Activated naive CD4-positive, alpha-beta T cell treated with anti-CD3 and anti-CD28 coated beads, Interleukin-2, amount 10 ng/mL, durations not matched to agents 7 days and 5 days (primary cell): ENCODE measurements around the gene TNKS2.
"Not testable (repeated sequence)": the region's sequence is repeated elsewhere in the genome, so short reads cannot be mapped to it uniquely, and the experiment has no call there.

Source experiments
- CTCF ChIA-PET: fragments of 350-600 bp; sonication (Branson Sonifier 250); formaldehyde crosslinking; loops from one replicate; lab custom pipeline; 2021; ENCODE audit warnings: antibody characterized with exemption; lab: Charles Lee
- DNase-seq: peaks from one replicate; pipeline ENCODE4 v3.0.0-alpha.2; 2020
- H3K27ac Mint-ChIP-seq: one replicate; pipeline ENCODE4 v1.8.0; 2021; ENCODE audit warnings: mild to moderate bottlenecking, moderate library complexity, mixed read lengths
- H3K27me3 Mint-ChIP-seq: one replicate; pipeline ENCODE4 v1.8.0; 2021; ENCODE audit warnings: mild to moderate bottlenecking, mixed read lengths
- H3K36me3 Mint-ChIP-seq: one replicate; pipeline ENCODE4 v1.8.0; 2021; ENCODE audit warnings: mixed read lengths
- H3K4me1 Mint-ChIP-seq: one replicate; pipeline ENCODE4 v1.8.0; 2021; ENCODE audit warnings: mixed read lengths
- H3K4me3 Mint-ChIP-seq: one replicate; pipeline ENCODE4 v1.8.0; 2021; ENCODE audit warnings: mild to moderate bottlenecking, moderate library complexity, mixed read lengths
- H3K9me3 Mint-ChIP-seq: one replicate; pipeline ENCODE4 v1.8.0; 2021; ENCODE audit warnings: mixed read lengths

TNKS2 gene

GRCh38 chr10:91800756-91801155 lies 2.5 kb downstream of the TNKS2 start:
- DNase-seq = no peak
- Mint-ChIP-seq H3K27ac (no peak overlapping the region), H3K27me3 (no peaks in the 10 kb centered on the region), H3K9me3 (no peaks in the 10 kb centered on the region), H3K36me3 (peaks cover 51% of the 10 kb centered on the region), H3K4me3 (peak overlapping the region; percentile 87), H3K4me1 (peaks cover 67% of the 10 kb centered on the region)
- CTCF ChIA-PET = interaction anchor here (0.6 to 1.5 kb wide), 2 partner anchors 22 to 112 kb away, joined by 4 to 6 read pairs; no protein-coding TSS in a partner anchor

- CTCF ChIA-PET = interaction anchor here (2.2 kb wide), 1 partner anchor 10 kb away, joined by 4 read pairs; no protein-coding TSS in a partner anchor
- Mint-ChIP-seq H3K36me3 (peaks cover 53% of the 10 kb centered on the region), H3K27me3 (no peaks in the 10 kb centered on the region), H3K4me1 (peaks cover 44% of the 10 kb centered on the region), H3K9me3 (no peaks in the 10 kb centered on the region), H3K4me3 (no peak overlapping the region), H3K27ac (no peak overlapping the region)
- no peak for DNase-seq
Observed at GRCh38 chr10:91803386-91804125, 5.3 kb downstream of the TNKS2 start.

GRCh38 chr10:91804126-91804510 lies 5.9 kb downstream of the TNKS2 start:
- Mint-ChIP-seq H3K9me3 (no peaks in the 10 kb centered on the region), H3K27me3 (no peaks in the 10 kb centered on the region)

DNA sequence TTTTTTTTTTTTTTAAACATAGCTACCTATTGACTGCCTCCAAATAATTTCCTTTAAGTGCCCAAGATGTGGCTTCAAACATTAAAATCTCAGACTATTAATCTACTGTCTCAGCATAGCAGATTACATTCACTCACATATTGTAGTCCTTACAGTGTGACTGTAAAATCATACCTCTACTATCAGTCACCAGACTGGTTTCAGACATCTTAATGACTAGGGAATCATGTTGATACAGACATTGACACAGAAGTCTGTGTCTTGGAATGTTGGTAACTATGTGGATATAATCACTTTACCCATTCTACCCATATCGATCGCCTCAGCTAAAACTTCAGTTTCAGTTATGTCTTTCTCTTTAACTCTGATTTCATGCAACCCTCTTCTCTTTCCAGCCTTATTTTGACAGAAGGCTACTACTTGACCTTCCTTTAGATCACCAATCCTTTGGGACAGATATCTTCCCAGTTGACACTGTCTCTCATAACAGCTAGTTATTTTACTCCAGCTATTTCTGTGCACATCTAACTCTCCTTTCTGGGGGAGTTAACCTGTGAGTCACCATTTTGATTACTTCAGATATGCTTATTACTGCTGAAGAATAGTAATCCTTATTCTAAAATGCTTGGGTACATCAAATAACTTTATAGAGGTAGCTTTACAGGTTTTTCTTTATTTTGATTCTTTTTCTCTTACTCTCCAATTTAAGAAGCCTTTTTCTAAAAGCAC lies 7.0 kb downstream of the TNKS2 start:
- Mint-ChIP-seq H3K27ac (no peak overlapping the region), H3K36me3 (peaks cover 43% of the 10 kb centered on the region), H3K4me1 (peaks cover 37% of the 10 kb centered on the region), H3K27me3 (no peaks in the 10 kb centered on the region), H3K4me3 (no peak overlapping the region), H3K9me3 (no peaks in the 10 kb centered on the region)
- CTCF ChIA-PET = interaction anchor here (0.6 kb wide), 1 partner anchor 17 kb away, joined by 3 read pairs; no protein-coding TSS in a partner anchor
- DNase-seq = no peak

More at GRCh38 chr10:91804126-91804510, 5.9 kb downstream of the TNKS2 start:
- CTCF ChIA-PET = interaction anchor here (2.2 kb wide), 1 partner anchor 10 kb away, joined by 4 read pairs; no protein-coding TSS in a partner anchor
- peaks cover 45% of the 10 kb centered on the region for H3K4me1 Mint-ChIP-seq
- DNase-seq = no peak
- H3K36me3 Mint-ChIP-seq = peaks cover 50% of the 10 kb centered on the region
- no peak overlapping the region for H3K4me3 Mint-ChIP-seq
- H3K27ac Mint-ChIP-seq = no peak overlapping the region

DNA sequence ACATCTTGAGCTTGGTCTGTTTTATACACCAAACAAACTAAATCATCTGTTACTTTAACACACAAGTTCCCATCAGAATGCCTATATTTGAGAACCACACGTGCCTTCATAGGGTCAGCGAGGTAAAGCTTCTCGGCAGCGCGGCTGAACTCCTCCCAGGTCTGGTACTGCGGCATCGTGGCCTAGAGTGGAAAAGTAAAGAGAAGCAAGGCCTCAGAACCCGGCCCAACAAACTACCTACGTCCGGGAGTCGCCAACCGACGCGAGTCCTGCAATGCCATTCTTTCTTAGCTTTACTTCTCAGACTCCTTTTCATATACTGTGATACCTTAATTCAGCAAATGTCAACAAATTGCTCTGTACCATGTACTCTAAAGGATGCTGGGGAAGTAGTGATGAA lies 9.0 kb downstream of the TNKS2 start:
- DNase-seq, H3K4me3 Mint-ChIP-seq, H3K27me3 Mint-ChIP-seq, H3K9me3 Mint-ChIP-seq, H3K27ac Mint-ChIP-seq, CTCF ChIA-PET: not testable (repeated sequence)
- H3K4me1 Mint-ChIP-seq = peaks cover 25% of the 10 kb centered on the region
- H3K36me3 Mint-ChIP-seq = peaks cover 31% of the 10 kb centered on the region

DNA sequence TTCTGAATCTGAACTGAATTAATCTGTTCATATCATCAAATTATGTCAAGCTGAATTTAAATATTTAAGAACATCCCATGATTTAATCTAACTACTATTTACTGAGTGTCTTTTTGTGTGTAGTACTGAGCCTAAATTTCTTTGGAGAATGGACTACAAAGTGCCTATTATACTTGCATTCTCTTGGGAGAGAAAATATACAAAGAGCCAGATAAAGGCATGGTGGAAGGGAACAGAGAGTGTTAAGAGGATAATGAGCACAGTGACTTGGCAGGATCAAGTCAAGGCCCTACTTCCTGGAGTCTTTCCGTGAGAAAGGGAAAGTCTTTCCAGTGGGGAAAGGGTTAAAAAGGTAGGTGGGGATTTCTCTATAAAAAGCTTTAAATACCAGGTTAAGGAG lies 15.0 kb downstream of the TNKS2 start:
- Mint-ChIP-seq H3K4me1 (peaks cover 6% of the 10 kb centered on the region), H3K36me3 (peaks cover 31% of the 10 kb centered on the region), H3K4me3 (no peak overlapping the region), H3K27ac (no peak overlapping the region), H3K27me3 (no peaks in the 10 kb centered on the region), H3K9me3 (no peaks in the 10 kb centered on the region)
- CTCF ChIA-PET = interaction anchor here (1.3 kb wide), 1 partner anchor 10 kb away, joined by 4 read pairs; no protein-coding TSS in a partner anchor
- no peak for DNase-seq

- no peak for DNase-seq
- Mint-ChIP-seq H3K27me3 (no peaks in the 10 kb centered on the region), H3K4me3 (no peak overlapping the region), H3K9me3 (no peaks in the 10 kb centered on the region), H3K27ac (no peak overlapping the region), H3K36me3 (peaks cover 49% of the 10 kb centered on the region), H3K4me1 (no peaks in the 10 kb centered on the region)
- CTCF ChIA-PET = interaction anchor here (1.8 kb wide), 1 partner anchor 21 kb away, joined by 5 read pairs; no protein-coding TSS in a partner anchor
Observed at GRCh38 chr10:91816981-91817380, 18.8 kb downstream of the TNKS2 start.

GRCh38 chr10:91820144-91820543 lies 21.9 kb downstream of the TNKS2 start:
- CTCF ChIA-PET = no interaction called here
- no peak overlapping the region for H3K4me3 Mint-ChIP-seq
- no peaks in the 10 kb centered on the region for H3K9me3 Mint-ChIP-seq
- no peak for DNase-seq
- no peaks in the 10 kb centered on the region for H3K4me1 Mint-ChIP-seq
- no peaks in the 10 kb centered on the region for H3K27me3 Mint-ChIP-seq
- H3K27ac Mint-ChIP-seq = no peak overlapping the region
- peaks cover 51% of the 10 kb centered on the region for H3K36me3 Mint-ChIP-seq

DNA sequence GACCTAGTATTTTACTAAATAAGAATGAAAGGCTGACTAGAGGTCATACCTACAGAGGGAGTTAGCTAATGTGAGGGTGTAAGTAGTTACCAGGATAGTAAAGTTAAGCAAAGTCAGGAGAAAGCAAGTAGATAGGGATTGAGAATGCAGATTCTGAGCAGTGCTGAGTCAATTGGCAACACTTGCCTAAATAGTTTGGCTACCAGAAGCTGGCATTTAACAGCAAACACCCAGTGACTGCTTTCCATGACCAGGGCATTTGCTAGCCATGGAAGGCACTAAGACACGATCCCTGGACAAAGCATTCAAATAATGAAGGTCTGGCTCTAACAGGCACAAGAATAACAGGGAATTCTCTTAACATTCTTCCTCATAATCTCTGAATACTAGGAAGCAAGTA lies 25.9 kb downstream of the TNKS2 start:
- Mint-ChIP-seq H3K9me3 (no peaks in the 10 kb centered on the region), H3K27me3 (no peaks in the 10 kb centered on the region), H3K27ac (no peak overlapping the region), H3K4me3 (no peak overlapping the region), H3K4me1 (no peaks in the 10 kb centered on the region), H3K36me3 (peaks cover 58% of the 10 kb centered on the region)
- CTCF ChIA-PET = no interaction called here
- DNase-seq = no peak

GRCh38 chr10:91829268-91829667 lies 31.0 kb downstream of the TNKS2 start:
- DNase-seq = no peak
- peak overlapping the region; percentile 19 for H3K27ac Mint-ChIP-seq
- no peaks in the 10 kb centered on the region for H3K27me3 Mint-ChIP-seq
- H3K36me3 Mint-ChIP-seq = peaks cover 45% of the 10 kb centered on the region
- H3K4me3 Mint-ChIP-seq = no peak overlapping the region
- CTCF ChIA-PET = no interaction called here
- no peaks in the 10 kb centered on the region for H3K4me1 Mint-ChIP-seq
- H3K9me3 Mint-ChIP-seq = no peaks in the 10 kb centered on the region

DNA sequence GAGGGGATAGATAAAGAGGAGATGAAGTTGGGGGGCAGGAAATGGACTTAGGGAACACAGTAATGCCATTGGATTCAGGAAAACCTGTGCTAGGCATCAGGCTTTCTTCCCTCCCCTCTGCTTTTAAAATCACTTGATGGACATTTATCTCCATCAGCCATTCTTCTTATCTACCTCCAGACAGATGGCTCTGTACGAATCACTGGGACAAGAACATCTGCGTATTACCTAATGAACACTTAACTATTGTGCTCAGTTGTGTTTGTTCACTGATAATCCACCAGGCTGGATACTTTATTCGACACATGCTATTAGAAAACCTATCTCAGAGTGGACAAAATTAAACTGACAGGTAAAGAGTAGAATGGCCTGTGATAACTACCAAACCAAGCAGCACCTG lies 40.0 kb downstream of the TNKS2 start:
- H3K4me3 Mint-ChIP-seq = no peak overlapping the region
- no peaks in the 10 kb centered on the region for H3K27me3 Mint-ChIP-seq
- no peaks in the 10 kb centered on the region for H3K4me1 Mint-ChIP-seq
- H3K9me3 Mint-ChIP-seq = no peaks in the 10 kb centered on the region
- H3K27ac Mint-ChIP-seq = no peak overlapping the region
- DNase-seq = no peak
- CTCF ChIA-PET = no interaction called here
- peaks cover 54% of the 10 kb centered on the region for H3K36me3 Mint-ChIP-seq

- H3K4me3 Mint-ChIP-seq = no peak overlapping the region
- H3K27ac Mint-ChIP-seq = no peak overlapping the region
- H3K4me1 Mint-ChIP-seq = no peaks in the 10 kb centered on the region
- CTCF ChIA-PET = interaction anchor here (1.1 to 1.2 kb wide), 2 partner anchors 70 to 209 kb away, joined by 3 read pairs; no protein-coding TSS in a partner anchor
- H3K9me3 Mint-ChIP-seq = no peaks in the 10 kb centered on the region
- peaks cover 55% of the 10 kb centered on the region for H3K36me3 Mint-ChIP-seq
- DNase-seq = no peak
- no peaks in the 10 kb centered on the region for H3K27me3 Mint-ChIP-seq
Observed at GRCh38 chr10:91843083-91843482, 44.9 kb downstream of the TNKS2 start.

DNA sequence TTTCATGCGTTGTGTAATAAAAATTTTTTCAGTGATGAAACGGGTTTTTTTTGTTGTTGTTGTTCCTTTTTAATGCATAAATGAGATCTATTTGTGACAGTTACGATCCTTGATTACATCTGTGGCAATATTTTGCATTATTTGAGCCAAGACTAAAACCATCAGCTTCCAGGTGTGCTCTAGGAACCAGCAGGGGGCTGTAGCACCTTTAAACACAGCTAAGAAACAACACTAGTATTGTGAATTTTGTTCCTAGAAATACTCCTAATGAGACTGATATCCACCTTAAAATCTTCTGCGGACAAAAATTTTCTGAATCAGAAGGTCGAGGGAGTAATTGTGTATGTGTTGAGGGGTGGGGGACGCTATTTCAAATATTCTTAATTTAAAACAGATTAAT lies 58.4 kb downstream of the TNKS2 start:
- no peak overlapping the region for H3K27ac Mint-ChIP-seq
- peaks cover 46% of the 10 kb centered on the region for H3K36me3 Mint-ChIP-seq
- DNase-seq = no peak
- CTCF ChIA-PET = interaction anchor here (0.7 to 1.4 kb wide), 4 partner anchors 9 to 56 kb away, joined by 3 to 6 read pairs (median 3); no protein-coding TSS in a partner anchor
- H3K4me1 Mint-ChIP-seq = no peaks in the 10 kb centered on the region
- H3K9me3 Mint-ChIP-seq = no peaks in the 10 kb centered on the region
- H3K4me3 Mint-ChIP-seq = no peak overlapping the region
- no peaks in the 10 kb centered on the region for H3K27me3 Mint-ChIP-seq

- no peak for DNase-seq
- peaks cover 50% of the 10 kb centered on the region for H3K36me3 Mint-ChIP-seq
- H3K27ac Mint-ChIP-seq = peak overlapping the region; percentile 29
- no peaks in the 10 kb centered on the region for H3K4me1 Mint-ChIP-seq
- CTCF ChIA-PET = no interaction called here
- no peaks in the 10 kb centered on the region for H3K27me3 Mint-ChIP-seq
- no peak overlapping the region for H3K4me3 Mint-ChIP-seq
- H3K9me3 Mint-ChIP-seq = no peaks in the 10 kb centered on the region
Observed at GRCh38 chr10:91860885-91861284, 62.7 kb downstream of the TNKS2 start.
